Activated CD8-positive, alpha-beta memory T cell treated with anti-CD3 and anti-CD28 coated beads for 24 hours (primary cell): ENCODE measurements around the gene C1QB.

Experiments used
- DNase-seq: peaks from one replicate; pipeline ENCODE4 v3.0.0-alpha.2; 2020

The C1QB gene

GRCh38 chr1:22652881-22653316 is at the start of gene C1QB:
Gene C1QB (plus strand): TSS chr1:22653236. CDS start chr1:22659463, 6,227 bp downstream.
- DNase-seq = no peak

- DNase-seq = no peak
These were observed 46.9 kb upstream of the C1QB start for GRCh38 chr1:22606161-22606560.

- no peak for DNase-seq
These were observed 45.9 kb upstream of the C1QB start for GRCh38 chr1:22607154-22607553.

DNA sequence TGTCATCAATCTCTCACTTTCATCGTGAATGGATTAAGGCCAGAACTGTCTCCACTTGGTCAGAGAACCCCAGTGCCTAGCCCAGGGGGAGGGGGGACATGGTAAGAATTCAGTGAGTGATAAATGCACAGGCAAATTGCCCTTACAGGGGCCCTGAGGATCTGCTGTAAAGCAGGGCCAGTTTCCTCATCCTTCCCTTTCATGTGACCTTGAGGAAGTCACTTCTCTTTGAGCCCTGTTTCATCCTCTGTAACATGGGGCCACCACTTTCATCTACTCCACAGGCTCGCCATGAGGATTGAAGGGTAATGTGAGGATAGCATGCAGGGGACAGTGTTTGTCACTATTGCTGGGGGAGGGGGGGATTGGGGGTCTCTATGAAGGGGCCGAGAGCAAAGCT is 44.7 kb upstream of the C1QB start:
- DNase-seq = no peak

DNA sequence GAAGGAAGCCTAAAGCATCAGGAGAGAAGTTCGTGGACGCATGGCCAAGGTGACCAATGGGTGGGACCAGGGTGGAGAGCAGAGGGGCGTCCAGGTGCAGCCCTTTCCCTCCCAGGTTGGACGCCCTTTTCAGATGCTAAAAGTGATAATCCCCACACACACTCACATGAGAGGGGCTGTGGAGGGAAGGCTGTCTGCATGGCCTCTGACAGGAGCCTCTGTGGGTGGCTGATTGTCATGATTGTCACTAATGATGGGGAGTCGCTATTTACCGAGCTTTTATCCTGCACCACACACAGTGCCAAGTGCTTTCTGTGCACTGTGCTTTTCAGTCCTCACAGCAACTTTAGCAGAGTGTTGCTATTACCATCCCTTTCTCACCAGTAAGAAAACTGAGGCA is 43.7 kb upstream of the C1QB start:
- DNase-seq = no peak

- DNase-seq = no peak
These were observed 41.5 kb upstream of the C1QB start for GRCh38 chr1:22611530-22611947.

GRCh38 chr1:22612671-22613571 is 40.1 kb upstream of the C1QB start:
- no peak for DNase-seq

DNA sequence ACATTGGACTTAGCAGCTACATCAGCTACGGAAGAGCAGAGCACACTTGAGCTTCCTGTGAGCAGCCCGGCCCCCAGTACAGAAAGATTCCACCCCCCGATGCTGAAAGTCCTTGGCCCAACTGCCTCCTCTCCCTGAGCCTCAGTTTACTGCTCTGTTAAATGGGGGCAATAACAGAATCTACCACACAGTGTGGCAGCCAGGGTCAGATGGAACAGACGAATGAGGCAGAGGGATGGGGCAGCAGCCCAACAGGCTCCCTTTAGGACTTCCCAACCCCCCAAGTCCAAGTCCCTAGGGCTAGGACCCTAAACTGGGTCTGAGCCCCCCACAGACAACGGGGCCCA is 39.5 kb upstream of the C1QB start:
- DNase-seq = no peak

DNA sequence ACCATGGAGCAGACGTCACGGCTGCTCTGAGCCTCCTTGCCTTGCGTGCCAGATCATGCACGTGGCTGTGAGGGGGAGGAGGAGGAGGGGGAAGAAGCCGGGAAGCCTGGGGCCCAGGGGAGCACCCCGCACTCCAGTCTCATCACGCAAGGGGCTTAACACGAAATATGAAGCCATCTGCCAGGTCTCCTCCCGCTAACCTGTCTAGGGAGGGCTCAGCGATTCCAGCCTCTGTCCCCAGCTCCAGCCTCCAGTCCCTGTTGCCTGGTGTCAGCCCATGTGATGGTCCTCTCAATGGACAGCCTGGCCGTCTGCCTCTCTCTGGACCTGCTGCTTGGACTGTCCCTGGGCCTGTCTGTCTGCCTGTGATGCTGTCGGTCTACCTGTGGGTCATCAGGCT is 39.1 kb upstream of the C1QB start:
- DNase-seq = no peak

DNA sequence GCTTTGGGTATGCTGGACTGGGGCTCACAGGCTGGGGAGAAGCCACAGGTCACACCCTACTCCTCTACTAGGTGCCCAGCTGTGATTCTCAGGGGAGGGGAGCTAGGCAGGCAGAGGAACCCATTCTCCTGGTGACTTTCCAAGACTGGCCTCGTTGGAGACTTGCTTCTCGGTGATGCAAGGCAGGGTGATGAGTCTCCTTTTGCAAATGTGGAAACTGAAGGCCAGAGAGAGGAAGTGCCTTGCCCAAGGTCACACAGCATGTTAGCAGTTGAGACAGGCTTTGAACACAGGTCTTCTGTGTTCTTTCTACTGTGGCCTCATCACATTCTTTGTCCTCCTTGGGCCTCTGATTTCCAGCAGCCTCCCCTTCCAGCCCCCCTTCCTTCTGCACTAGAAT is 37.1 kb upstream of the C1QB start:
- DNase-seq = no peak

- DNase-seq = no peak
These were observed 36.5 kb upstream of the C1QB start for GRCh38 chr1:22616571-22616970.

GRCh38 chr1:22618056-22618455 is 35.0 kb upstream of the C1QB start:
- no peak for DNase-seq

GRCh38 chr1:22619252-22619651 is 33.8 kb upstream of the C1QB start:
- no peak for DNase-seq

DNA sequence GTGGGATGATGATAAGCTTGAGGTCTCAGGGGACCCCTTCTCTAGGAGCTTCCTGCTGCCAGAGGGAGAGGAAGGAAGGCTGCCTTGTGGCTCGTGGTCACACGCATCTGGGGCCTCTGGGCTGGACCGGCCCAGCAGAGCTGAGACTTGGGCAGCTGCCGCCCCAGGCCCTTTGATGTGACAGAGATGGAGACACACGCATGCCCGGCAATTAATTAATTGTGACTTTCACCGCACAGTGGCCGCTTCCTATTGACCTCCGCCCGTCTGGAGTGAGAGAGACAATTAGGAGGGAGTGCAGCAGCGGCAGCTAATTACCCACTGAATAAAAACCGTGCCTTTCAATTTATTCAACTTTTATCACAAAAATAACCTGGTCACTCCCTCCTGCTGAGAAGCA is 33.2 kb upstream of the C1QB start:
- no peak for DNase-seq

DNA sequence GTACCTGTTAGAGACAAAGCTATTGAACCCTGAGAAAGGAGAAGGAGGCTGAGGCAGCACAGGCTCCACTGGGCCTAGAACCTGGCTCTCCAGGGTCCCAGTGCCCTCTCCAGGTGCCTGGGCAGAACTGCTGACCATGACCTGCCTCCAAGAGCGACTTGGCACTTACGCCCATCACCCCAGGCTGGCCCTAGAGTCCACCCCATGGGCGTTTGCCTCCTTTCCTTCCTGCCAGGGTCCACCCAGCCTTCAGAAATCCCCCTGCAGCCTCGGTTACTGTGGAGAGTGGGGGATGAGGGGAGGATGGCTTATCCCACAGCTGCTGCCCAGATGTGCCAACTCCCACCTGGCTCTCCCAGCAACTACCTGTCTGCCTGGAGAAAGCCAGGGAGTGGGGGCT is 31.3 kb upstream of the C1QB start:
- no peak for DNase-seq

- DNase-seq = no peak
These were observed 27.6 kb upstream of the C1QB start for GRCh38 chr1:22625262-22625925.

DNA sequence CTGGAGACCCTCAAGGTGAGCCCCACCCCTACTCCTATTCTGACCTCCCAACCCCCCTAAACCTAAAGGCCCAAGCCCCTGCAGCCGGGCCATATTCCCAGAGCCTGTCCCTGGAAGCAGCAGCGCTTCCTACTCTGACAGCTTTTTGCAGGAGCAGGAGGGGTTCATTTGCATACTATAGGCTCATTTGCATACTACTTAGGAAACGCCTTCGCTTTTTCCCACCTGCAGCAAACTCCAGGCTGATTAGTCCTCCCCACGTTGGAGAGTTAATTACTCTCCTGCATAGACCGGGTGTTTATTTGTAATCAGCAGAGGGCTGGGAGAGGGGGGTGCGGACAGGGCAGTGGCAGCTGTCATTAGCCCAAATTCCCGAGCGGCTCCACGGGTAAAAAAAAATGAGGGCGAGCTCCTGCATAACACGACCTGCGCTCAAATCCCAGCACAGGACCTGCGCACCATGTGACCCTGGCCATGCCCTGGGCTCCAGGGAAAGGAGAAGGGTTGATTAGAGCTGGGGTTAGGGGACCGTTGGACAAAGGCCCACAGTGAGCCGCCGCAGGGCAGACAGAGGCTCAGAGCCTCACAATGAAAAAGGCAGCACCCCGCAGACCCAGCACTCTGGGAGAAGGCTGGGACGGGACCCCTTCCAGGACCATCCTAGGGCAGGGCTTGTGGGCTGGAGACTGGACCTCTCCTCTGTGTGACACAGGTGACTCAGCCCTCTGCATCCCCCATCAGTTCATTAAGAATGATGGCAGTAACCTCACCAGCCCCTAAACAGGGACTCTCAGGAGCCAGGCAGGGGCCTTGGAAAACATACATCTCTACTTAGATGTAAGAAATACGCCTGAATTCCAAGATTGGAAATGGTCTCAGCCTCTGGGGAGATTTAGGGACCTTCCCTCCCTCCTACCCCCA is 26.5 kb upstream of the C1QB start:
- DNase-seq = no peak

DNA sequence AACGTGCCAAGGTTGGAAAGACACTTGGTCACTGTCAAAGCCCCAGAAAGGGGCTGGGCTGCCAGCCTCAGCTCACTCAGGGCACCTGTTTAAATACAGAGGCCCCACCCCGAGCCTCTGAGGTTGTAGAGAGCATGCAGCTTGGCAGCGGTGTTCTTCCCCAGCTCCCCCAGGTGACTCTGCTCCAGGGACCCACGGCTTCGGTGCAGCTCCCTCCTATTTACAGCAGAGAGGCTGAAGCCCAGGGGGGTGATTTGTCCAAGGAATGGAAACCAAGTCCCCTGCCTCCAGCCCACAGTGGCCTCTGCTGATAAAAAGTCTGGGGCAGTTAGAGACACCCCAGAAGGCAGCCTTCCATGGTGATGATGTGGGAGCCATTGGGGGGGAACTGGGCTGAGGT is 25.7 kb upstream of the C1QB start:
- DNase-seq = no peak

GRCh38 chr1:22628698-22629444 is 24.2 kb upstream of the C1QB start:
- DNase-seq = no peak

- DNase-seq = no peak
These were observed 23.1 kb upstream of the C1QB start for GRCh38 chr1:22629886-22630285.

DNA sequence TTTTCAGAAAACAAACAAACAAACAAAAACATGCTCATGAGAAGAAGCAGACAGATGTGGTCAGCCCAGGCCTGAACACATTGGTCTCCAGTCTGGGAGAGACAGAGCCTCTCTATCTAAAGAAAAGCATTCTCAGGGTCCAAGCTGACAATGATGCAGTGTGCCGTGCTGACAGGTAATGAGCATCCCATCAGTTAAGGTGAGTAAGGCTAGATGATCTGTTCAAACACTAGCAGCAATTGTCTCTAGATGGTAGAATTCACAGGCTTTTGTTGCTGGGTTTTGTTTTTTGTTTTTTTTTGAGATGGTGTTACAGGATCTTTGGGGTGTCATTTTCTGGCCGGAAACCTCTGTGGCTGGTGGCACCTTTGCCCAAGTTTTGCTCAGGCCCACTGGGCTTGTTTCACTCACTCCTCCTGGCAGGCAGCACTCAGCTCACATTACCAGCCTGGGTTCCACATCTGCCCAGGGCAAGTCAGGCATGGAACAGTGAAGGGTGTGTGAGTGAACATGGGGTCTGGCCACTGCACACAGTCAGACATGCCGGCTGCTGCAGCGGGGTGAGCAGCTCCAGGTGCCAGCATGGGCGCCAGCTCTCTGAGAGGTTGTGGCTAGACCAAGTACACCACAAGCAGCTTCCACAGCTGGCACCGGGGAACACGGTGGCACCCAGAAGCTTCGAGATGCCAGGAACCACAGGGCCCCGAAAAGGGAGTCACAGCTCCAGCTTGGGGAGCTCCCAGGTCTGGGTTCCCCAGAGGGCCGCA is 19.2 kb upstream of the C1QB start:
- no peak for DNase-seq

DNA sequence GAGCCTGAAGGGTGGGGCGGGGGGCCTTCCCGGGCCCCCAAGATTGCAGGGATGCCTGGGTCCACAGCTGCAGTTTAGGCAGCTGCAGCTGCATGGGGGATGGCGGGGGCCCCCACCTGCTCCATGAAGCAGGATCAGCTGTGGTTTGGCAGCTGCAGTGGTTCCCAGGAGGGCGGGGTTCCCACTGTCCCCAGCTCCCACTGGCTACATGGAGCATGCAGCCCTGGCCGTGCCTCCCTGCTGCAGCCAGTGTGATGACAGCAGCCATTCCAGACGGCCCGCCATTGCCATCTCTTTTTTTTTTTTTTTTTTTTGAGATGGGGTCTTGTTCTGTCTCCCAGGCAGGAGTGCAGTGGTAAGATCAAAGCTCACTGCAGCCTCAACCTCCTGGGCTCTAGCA is 17.6 kb upstream of the C1QB start:
- no peak for DNase-seq
